Uterus (tissue), 2 donors: ENCODE measurements around the gene MLH1.

ENCODE experiments used
- POLR2A ChIP-seq, 2 donors: fragments of 450-650 bp; IDR thresholded peaks; one replicate each; pipeline ENCODE4 v1.6.1; 2016; ENCODE audit warnings: antibody characterized with exemption in 2 of 2, mild to moderate bottlenecking in 1 of 2, moderate library complexity in 1 of 2
- TF ChIP-seq, protein P1 (sequence below), 4 experiments: fragments of 200-600 bp in 2 of 4; fragments of 450-650 bp in 2 of 4; sonication (generic) in 2 of 4; IDR thresholded peaks; one replicate each; pipeline ENCODE4 v1.5.1; 2016 to 2019; ENCODE audit warnings: antibody characterized with exemption in 4 of 4, mild to moderate bottlenecking in 2 of 4, moderate library complexity in 1 of 4

DNA sequence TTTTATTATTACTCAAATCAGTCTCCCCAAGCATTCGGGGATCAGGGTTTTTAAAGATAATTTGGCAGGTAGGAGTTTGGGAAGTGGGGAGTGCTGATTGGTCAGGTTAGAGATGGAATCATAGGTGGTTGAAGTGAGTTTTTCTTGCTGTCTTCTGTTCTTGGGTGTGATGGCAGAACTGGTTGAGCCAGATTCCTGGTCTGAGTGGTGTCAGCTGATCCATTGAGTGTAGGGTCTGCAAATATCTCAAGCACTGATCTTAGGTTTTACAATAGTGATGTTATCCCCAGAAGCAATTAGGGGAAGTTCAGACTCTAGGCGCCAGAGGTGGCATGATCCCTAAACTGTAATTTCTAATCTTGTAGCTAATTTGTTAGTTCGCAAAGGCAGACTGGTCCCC is 27.9 kb upstream of the MLH1 start:
- TF ChIP-seq, protein P1, sequence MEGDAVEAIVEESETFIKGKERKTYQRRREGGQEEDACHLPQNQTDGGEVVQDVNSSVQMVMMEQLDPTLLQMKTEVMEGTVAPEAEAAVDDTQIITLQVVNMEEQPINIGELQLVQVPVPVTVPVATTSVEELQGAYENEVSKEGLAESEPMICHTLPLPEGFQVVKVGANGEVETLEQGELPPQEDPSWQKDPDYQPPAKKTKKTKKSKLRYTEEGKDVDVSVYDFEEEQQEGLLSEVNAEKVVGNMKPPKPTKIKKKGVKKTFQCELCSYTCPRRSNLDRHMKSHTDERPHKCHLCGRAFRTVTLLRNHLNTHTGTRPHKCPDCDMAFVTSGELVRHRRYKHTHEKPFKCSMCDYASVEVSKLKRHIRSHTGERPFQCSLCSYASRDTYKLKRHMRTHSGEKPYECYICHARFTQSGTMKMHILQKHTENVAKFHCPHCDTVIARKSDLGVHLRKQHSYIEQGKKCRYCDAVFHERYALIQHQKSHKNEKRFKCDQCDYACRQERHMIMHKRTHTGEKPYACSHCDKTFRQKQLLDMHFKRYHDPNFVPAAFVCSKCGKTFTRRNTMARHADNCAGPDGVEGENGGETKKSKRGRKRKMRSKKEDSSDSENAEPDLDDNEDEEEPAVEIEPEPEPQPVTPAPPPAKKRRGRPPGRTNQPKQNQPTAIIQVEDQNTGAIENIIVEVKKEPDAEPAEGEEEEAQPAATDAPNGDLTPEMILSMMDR (IDR thresholded peaks at IDR 0.05) = no peak
- no peak for TF ChIP-seq POLR2A (IDR thresholded peaks at IDR 0.05)
